B cell (primary cell): ENCODE measurements around the gene RAB5B.
"Not testable (repeated sequence)": the region's sequence is repeated elsewhere in the genome, so short reads cannot be mapped to it uniquely, and the experiment has no call there.

Source experiments
- CTCF ChIP-seq: fragments of 200-600 bp; IDR thresholded peaks from one replicate; pipeline ENCODE4 v1.8.0; 2022; ENCODE audit warnings: antibody characterized with exemption, mild to moderate bottlenecking
- EZH2 ChIP-seq: IDR thresholded peaks from 2 replicates; pipeline ENCODE4 v1.6.1; 2012; ENCODE audit warnings: borderline replicate concordance, low read depth, mild to moderate bottlenecking, moderate library complexity, low read length; ENCODE audit not compliant: insufficient read depth, poor library complexity, severe bottlenecking

GRCh38 chr12:56042430-56042813 lies 68.5 kb downstream of the RAB5B start:
- not testable (repeated sequence) for TF ChIP-seq CTCF, EZH2
